Hepatocyte (in vitro differentiated cells): ENCODE results near the gene SMOC1. TPM values are rescaled to one million over a fixed set of nuclear protein-coding genes. Genes with fewer than 3 reads are reported as not detected.

Experiments
- DNase-seq: peaks from one replicate; pipeline ENCODE4 v3.0.0-alpha.2; 2016; ENCODE audit warnings: low spot score
- H2AFZ ChIP-seq: fragments of 200-600 bp; sonication (generic); 2 replicates; pipeline ENCODE4 v1.6.0; 2016; ENCODE audit warnings: antibody characterized with exemption, mild to moderate bottlenecking
- H3K27ac ChIP-seq: fragments of 200-600 bp; sonication (generic); 2 replicates; pipeline ENCODE4 v1.5.1; 2016; ENCODE audit warnings: mild to moderate bottlenecking
- H3K27me3 ChIP-seq: fragments of 200-600 bp; sonication (generic); 2 replicates; pipeline ENCODE4 v1.6.1; 2016
- H3K36me3 ChIP-seq: fragments of 200-600 bp; sonication (generic); replicated peaks from 2 replicates; pipeline ENCODE4 v1.5.1; 2016; ENCODE audit warnings: low read depth; ENCODE audit not compliant: insufficient read depth
- H3K4me1 ChIP-seq: fragments of 200-600 bp; sonication (generic); 2 replicates; pipeline ENCODE4 v1.5.1; 2016; ENCODE audit warnings: mild to moderate bottlenecking, moderate library complexity; ENCODE audit not compliant: insufficient read depth
- H3K4me2 ChIP-seq: fragments of 200-600 bp; sonication (generic); 2 replicates; pipeline ENCODE4 v1.6.0; 2016
- H3K4me3 ChIP-seq: fragments of 200-600 bp; sonication (generic); 2 replicates; pipeline ENCODE4 v1.5.1; 2016; ENCODE audit warnings: mild to moderate bottlenecking
- H3K79me2 ChIP-seq: fragments of 200-600 bp; sonication (generic); 2 replicates; pipeline ENCODE4 v1.6.0; 2017; ENCODE audit warnings: mild to moderate bottlenecking
- H3K9me2 ChIP-seq: fragments of 200-600 bp; sonication (generic); replicated peaks from 2 replicates; pipeline ENCODE4 v1.6.0; 2017; ENCODE audit warnings: mild to moderate bottlenecking; ENCODE audit not compliant: insufficient read depth
- H3K9me3 ChIP-seq: fragments of 200-600 bp; sonication (generic); 2 replicates; pipeline ENCODE4 v1.5.1; 2016; ENCODE audit warnings: low read depth, mild to moderate bottlenecking
- H4K20me1 ChIP-seq: fragments of 200-600 bp; sonication (generic); 2 replicates; pipeline ENCODE4 v1.6.0; 2016; ENCODE audit warnings: mild to moderate bottlenecking; ENCODE audit not compliant: insufficient read depth, poor library complexity, severe bottlenecking
- EZH2 ChIP-seq: fragments of 200-600 bp; sonication (generic); IDR thresholded peaks from 2 replicates; pipeline ENCODE4 v1.6.1; 2016; ENCODE audit warnings: antibody characterized with exemption, mild to moderate bottlenecking, borderline replicate concordance
- EZH2phosphoT487 ChIP-seq: fragments of 200-600 bp; sonication (generic); IDR thresholded peaks from one replicate; pipeline ENCODE4 v1.6.1; 2018; ENCODE audit warnings: antibody characterized with exemption, mild to moderate bottlenecking, low read depth, moderate library complexity; ENCODE audit not compliant: unreplicated experiment, severe bottlenecking
- WGBS: methylation state at CpG from one replicate; pipeline ENCODE4 v1.1.6; 2016; ENCODE audit warnings: low lambda C conversion rate; ENCODE audit errors: missing lambda C conversion rate; 5-methylcytosine and 5-hydroxymethylcytosine counted together
- polyA plus RNA-seq: library from polyadenylated mRNA; unstranded; fragments of >200 nt; fragmentation: Nextera tagmentation; extraction: Ambion mirVana; gene quantifications from 2 replicates; pipeline ENCODE4 v1.2.1, GENCODE V29; 2016
- total RNA-seq: library from RNA; depleted of rRNA; stranded (reverse); fragments of >200 nt; gene quantifications from 2 replicates; pipeline ENCODE4 v1.2.3, GENCODE V29; 2014
- TF ChIP-seq, protein P1 (sequence below): fragments of 200-600 bp; sonication (generic); IDR thresholded peaks from 2 replicates; pipeline ENCODE4 v1.5.1; 2016; ENCODE audit warnings: antibody characterized with exemption, mild to moderate bottlenecking; ENCODE audit not compliant: poor library complexity

Gene SMOC1
- total and polyA plus RNA-seq, 2 experiments from 2014 or later: 2.1 to 6.2 TPM

DNA sequence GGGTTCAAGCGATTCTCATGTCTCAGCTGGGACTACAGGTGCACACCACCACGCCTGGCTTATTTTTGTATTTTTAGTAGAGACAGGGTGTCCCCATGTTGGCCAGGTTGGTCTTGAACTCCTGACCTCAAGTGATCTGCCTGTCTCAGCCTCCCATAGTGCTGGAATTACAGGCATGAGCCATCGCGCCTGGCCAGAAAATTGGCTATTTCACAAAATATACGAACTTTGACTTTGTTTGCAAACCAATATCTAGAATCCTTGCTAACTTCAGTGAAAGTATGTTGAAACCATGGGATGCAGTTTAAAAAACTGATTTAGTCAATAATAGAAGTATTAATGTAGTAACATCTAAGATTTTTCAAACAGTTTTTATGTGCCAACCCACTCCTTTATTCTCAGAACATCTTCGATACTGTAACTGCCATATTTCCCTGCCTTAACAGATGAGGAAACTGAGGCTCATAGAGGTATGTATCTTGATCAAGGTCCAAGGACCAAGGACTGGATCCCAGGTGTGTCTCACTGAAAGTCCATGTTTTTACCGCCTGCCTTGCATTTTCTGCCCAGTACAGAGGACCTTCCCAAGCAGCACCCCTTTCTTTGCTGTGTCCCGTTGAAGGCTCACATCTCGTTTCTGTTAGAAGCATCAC lies 54.5 kb downstream of the SMOC1 start:
- Histone ChIP-seq H3K9me2 (no peaks in the 10 kb centered on the region), H4K20me1 (no peaks in the 10 kb centered on the region), H3K27me3 (no peaks in the 10 kb centered on the region), H2AFZ (no peak overlapping the region), H3K9me3 (no peaks in the 10 kb centered on the region), H3K4me3 (no peak overlapping the region), H3K27ac (no peak overlapping the region), H3K79me2 (no peaks in the 10 kb centered on the region), H3K4me2 (no peak overlapping the region), H3K4me1 (peaks cover 11% of the 10 kb centered on the region), H3K36me3 (no peaks in the 10 kb centered on the region)
- TF ChIP-seq EZH2phosphoT487 (no peak), EZH2 (no peak)
- TF ChIP-seq, protein P1, sequence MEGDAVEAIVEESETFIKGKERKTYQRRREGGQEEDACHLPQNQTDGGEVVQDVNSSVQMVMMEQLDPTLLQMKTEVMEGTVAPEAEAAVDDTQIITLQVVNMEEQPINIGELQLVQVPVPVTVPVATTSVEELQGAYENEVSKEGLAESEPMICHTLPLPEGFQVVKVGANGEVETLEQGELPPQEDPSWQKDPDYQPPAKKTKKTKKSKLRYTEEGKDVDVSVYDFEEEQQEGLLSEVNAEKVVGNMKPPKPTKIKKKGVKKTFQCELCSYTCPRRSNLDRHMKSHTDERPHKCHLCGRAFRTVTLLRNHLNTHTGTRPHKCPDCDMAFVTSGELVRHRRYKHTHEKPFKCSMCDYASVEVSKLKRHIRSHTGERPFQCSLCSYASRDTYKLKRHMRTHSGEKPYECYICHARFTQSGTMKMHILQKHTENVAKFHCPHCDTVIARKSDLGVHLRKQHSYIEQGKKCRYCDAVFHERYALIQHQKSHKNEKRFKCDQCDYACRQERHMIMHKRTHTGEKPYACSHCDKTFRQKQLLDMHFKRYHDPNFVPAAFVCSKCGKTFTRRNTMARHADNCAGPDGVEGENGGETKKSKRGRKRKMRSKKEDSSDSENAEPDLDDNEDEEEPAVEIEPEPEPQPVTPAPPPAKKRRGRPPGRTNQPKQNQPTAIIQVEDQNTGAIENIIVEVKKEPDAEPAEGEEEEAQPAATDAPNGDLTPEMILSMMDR: no peak
- 92% methylated on average over 9 of the region's 9 CpGs for WGBS
- no peak for DNase-seq

DNA sequence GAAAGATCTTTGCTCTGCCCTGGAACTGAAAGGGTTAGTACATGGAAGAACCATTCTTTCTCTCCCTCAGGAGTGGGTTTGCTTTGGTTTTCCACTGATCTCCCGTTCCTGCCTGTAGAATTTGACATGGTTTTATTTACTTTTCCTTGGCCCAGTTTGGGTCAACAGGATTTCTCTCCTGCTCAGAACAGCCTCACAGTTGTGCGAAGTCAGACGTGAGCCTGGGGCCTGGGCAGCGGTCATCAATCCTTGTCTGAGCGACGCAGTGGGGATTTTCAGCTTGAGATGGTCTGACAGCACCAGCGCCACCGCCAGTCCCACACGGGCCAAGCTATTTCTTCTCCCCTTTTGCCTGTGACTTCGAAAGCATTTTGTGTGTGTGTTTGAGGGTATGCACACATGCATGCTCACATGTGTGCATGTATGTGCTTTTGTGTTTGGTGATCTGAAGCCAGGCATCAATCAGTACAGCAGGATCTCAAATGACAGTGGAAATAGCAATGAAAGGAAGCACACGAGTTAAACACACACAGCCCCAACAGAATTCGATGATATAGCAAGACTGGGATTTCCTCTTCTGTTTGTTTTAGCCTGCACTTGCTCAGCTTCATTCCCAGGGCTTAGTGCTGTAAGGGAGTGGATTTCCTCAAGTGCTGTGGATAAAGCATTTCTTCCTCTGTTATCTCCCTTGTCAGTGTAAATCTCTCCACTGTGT lies 58.3 kb downstream of the SMOC1 start:
- H3K36me3 ChIP-seq: no peaks in the 10 kb centered on the region
- H3K27ac ChIP-seq: peak overlapping the region; percentile 52
- no peaks in the 10 kb centered on the region for H3K27me3 ChIP-seq
- TF ChIP-seq, protein P1: peak; percentile 26
- TF ChIP-seq EZH2: no peak
- no peaks in the 10 kb centered on the region for H3K79me2 ChIP-seq
- H2AFZ ChIP-seq: no peak overlapping the region
- peak overlapping the region; percentile 63 for H3K4me2 ChIP-seq
- no peaks in the 10 kb centered on the region for H3K9me3 ChIP-seq
- DNase-seq: peak; percentile 41
- H4K20me1 ChIP-seq: no peaks in the 10 kb centered on the region
- H3K4me1 ChIP-seq: peaks cover 21% of the 10 kb centered on the region
- 19% methylated on average over 12 of the region's 12 CpGs for WGBS
- H3K4me3 ChIP-seq: no peak overlapping the region
- no peaks in the 10 kb centered on the region for H3K9me2 ChIP-seq

DNA sequence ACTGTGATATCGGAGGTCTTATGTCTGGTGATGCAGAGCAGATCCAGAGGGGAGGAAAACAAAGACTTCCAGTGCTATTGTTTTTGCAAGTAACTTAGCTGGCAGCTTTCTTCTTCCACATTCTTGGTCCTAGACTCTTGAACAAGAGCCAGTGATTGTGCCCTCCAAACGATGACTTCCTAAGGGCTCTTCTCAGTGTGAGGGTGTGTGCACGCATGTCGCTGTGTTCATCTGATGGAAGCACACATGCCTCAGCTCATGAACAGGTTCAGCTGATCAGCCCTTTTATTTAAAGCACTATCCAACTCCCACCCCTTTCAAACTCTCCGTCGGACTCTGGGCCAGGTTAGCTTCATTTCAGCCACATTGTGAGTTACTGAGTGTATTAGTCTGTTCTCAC lies 59.5 kb downstream of the SMOC1 start:
- Histone ChIP-seq H3K4me3 (no peak overlapping the region), H3K9me3 (no peaks in the 10 kb centered on the region), H3K9me2 (no peaks in the 10 kb centered on the region), H3K79me2 (no peaks in the 10 kb centered on the region), H3K4me2 (no peak overlapping the region), H3K27ac (no peak overlapping the region), H3K4me1 (peaks cover 34% of the 10 kb centered on the region), H2AFZ (no peak overlapping the region), H4K20me1 (no peaks in the 10 kb centered on the region), H3K36me3 (no peaks in the 10 kb centered on the region), H3K27me3 (no peaks in the 10 kb centered on the region)
- WGBS: 91% methylated on average over 6 of the region's 6 CpGs
- DNase-seq: no peak
- TF ChIP-seq EZH2phosphoT487 (no peak), EZH2 (no peak)
- TF ChIP-seq, protein P1: no peak
